Endodermal cell (in vitro differentiated cells): Measurements from ENCODE around the gene INO80E. TPM values are rescaled to one million over a fixed set of nuclear protein-coding genes. Genes with fewer than 3 reads are reported as not detected.

Experiments
- DNase-seq: peaks from one replicate; pipeline ENCODE4 v3.0.0-alpha.2; 2017
- H3K27ac ChIP-seq: 2 replicates; pipeline ENCODE4 v1.5.1; 2013; ENCODE audit warnings: mild to moderate bottlenecking, low read depth, low read length, moderate library complexity
- H3K27me3 ChIP-seq: 2 replicates; pipeline ENCODE4 v1.6.1; 2013; ENCODE audit warnings: mild to moderate bottlenecking, low read length, moderate library complexity; ENCODE audit not compliant: insufficient read depth, control insufficient read depth, poor library complexity, severe bottlenecking
- H3K36me3 ChIP-seq: 2 replicates; pipeline ENCODE4 v1.7.0; 2013; ENCODE audit warnings: mild to moderate bottlenecking, low read length, moderate library complexity; ENCODE audit not compliant: control insufficient read depth, insufficient read depth
- H3K4me1 ChIP-seq: one replicate; pipeline ENCODE4 v1.7.0; 2013; ENCODE audit warnings: low read length; ENCODE audit not compliant: control insufficient read depth, insufficient read depth
- H3K4me3 ChIP-seq: 2 replicates; pipeline ENCODE4 v1.5.1; 2013; ENCODE audit warnings: mild to moderate bottlenecking, low read length, moderate library complexity
- H3K9ac ChIP-seq: 2 replicates; pipeline ENCODE4 v1.6.1; 2013; ENCODE audit warnings: mild to moderate bottlenecking, low read length, moderate library complexity; ENCODE audit not compliant: poor library complexity, severe bottlenecking; ENCODE audit errors: extremely low read depth
- H3K9me3 ChIP-seq: 2 replicates; pipeline ENCODE4 v1.6.1; 2013; ENCODE audit warnings: mild to moderate bottlenecking, low read length, moderate library complexity; ENCODE audit not compliant: control insufficient read depth
- H3K27ac Mint-ChIP-seq: 2 replicates; pipeline ENCODE4 v1.8.0; 2020; ENCODE audit warnings: mixed read lengths
- H3K27me3 Mint-ChIP-seq: 2 replicates; pipeline ENCODE4 v1.8.0; 2021; ENCODE audit warnings: mild to moderate bottlenecking, mixed read lengths; ENCODE audit not compliant: insufficient read depth
- H3K36me3 Mint-ChIP-seq: 2 replicates; pipeline ENCODE4 v1.8.0; 2020; ENCODE audit warnings: low read depth, mixed read lengths
- H3K4me1 Mint-ChIP-seq: 2 replicates; pipeline ENCODE4 v1.8.0; 2020; ENCODE audit warnings: mixed read lengths
- H3K4me3 Mint-ChIP-seq: 2 replicates; pipeline ENCODE4 v1.8.0; 2020; ENCODE audit warnings: mild to moderate bottlenecking, moderate library complexity, mixed read lengths
- H3K9me3 Mint-ChIP-seq: 2 replicates; pipeline ENCODE4 v1.8.0; 2020; ENCODE audit warnings: mild to moderate bottlenecking, mixed read lengths
- WGBS, 2 experiments: methylation state at CpG; one replicate each; pipeline versions ENCODE4 v1.1.5 to v1.1.7; 2013; ENCODE audit warnings: missing lambda C conversion rate in 2 of 2, mixed read lengths in 1 of 2; ENCODE audit not compliant: insufficient coverage in 1 of 2, insufficient read length in 1 of 2; 5-methylcytosine and 5-hydroxymethylcytosine counted together
- total RNA-seq, 2 donors: library from RNA; stranded (reverse); fragmentation: NEBNext Ultra II Directional in 1 of 2; extraction: Animal tissue kit (Norgen Biotek cat#: 25700) in 1 of 2; gene quantifications; 2 replicates in 1 of 2; 3 replicates in 1 of 2; pipeline ENCODE4 v1.2.1, GENCODE V29; 2021
- TF ChIP-seq, protein P1 (sequence below): fragments of 200-600 bp; sonication (generic); conservative IDR thresholded peaks from 2 replicates; pipeline ENCODE4 v1.5.0; 2021; ENCODE audit warnings: antibody characterized with exemption, mild to moderate bottlenecking

The INO80E gene
- total RNA-seq, 2 donors from 2014 or later = 77.4 to 80.1 TPM

DNA sequence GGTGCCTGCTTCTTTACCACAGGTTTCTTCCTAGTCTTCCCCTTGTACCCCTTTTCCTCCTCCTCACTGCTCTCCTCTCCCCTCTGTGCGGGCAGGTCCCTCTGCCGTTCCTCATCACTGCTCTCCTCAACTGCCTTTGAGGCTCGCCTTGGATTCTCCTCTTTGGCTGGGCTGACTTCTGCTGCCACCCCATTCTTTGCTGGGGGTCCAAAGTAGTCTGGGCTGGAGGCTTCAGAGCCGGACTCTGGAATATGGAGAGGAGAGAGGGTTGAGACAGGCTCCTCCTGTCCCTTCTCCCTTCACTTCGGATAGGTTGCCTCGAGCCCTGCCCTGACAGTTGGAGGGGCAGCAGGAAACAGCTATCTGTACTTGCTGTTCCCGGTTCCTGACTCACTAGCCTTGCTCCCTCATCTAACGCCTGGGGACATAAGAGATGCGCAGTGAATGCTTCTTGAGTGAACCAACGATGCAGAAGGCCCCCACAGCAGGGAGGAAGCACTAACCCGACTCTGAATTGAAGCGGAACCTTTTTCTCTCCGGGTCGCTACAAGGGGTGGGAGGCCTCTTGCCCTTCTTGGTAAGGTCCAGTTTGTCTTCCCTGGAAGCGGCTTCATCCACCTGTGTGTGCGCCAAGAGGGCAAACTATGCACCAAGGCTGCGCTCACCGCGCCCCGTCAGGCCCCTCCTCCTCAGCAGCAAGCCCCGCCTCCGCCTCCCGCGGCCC lies 1.3 kb upstream of the INO80E start:
- TF ChIP-seq, protein P1, sequence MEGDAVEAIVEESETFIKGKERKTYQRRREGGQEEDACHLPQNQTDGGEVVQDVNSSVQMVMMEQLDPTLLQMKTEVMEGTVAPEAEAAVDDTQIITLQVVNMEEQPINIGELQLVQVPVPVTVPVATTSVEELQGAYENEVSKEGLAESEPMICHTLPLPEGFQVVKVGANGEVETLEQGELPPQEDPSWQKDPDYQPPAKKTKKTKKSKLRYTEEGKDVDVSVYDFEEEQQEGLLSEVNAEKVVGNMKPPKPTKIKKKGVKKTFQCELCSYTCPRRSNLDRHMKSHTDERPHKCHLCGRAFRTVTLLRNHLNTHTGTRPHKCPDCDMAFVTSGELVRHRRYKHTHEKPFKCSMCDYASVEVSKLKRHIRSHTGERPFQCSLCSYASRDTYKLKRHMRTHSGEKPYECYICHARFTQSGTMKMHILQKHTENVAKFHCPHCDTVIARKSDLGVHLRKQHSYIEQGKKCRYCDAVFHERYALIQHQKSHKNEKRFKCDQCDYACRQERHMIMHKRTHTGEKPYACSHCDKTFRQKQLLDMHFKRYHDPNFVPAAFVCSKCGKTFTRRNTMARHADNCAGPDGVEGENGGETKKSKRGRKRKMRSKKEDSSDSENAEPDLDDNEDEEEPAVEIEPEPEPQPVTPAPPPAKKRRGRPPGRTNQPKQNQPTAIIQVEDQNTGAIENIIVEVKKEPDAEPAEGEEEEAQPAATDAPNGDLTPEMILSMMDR = no peak
- H3K36me3 ChIP-seq = peaks cover 35% of the 10 kb centered on the region
- H3K27ac ChIP-seq = no peak overlapping the region
- H3K4me1 Mint-ChIP-seq = peaks cover 7% of the 10 kb centered on the region
- H3K27me3 ChIP-seq = no peaks in the 10 kb centered on the region
- H3K27ac Mint-ChIP-seq = peak overlapping the region; percentile 98
- H3K4me3 ChIP-seq = peak overlapping the region; percentile 98
- no peaks in the 10 kb centered on the region for H3K9me3 ChIP-seq
- peaks cover 40% of the 10 kb centered on the region for H3K36me3 Mint-ChIP-seq
- peak overlapping the region; percentile 93 for H3K9ac ChIP-seq
- H3K4me3 Mint-ChIP-seq = peak overlapping the region; percentile 97
- 32 to 45% methylated on average over 12 to 24 of the region's 24 CpGs for WGBS, 2 experiments
- no peaks in the 10 kb centered on the region for H3K4me1 ChIP-seq
- no peaks in the 10 kb centered on the region for H3K27me3 Mint-ChIP-seq
- DNase-seq = no peak
- no peaks in the 10 kb centered on the region for H3K9me3 Mint-ChIP-seq

DNA sequence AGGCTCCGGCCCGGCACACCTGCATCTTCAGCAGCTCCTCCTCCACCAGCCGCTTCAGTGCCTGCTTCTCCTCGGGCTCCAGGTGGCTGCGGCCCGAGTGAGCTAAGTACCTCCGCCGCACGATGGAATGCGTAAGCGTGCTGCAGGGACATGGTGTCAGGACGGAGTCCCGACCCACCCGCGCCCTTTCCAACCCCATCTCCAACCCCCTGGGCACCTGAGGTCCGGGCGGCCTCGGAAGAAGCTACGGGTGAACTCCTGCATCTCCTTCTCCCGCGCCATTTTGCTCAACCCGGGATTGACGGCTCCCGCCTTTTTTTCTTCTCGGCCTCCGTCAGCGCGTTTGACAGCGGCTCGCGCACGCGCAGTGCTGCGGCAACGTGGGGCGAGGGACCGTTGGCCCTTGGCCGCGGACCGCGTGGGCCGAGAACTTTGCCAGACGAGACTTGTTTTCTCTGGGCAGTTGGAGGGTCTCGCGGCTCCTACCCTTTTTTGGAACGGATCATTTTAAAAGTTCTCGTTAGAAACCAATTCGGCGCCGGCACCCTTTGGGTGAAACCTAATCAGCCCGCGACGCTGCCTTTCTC lies 624 bp upstream of the INO80E start, which contains the start of gene HIRIP3:
Gene HIRIP3 (minus strand): TSS at position 294 of the 587 bp plus-strand sequence. CDS start 12 bp downstream, at position 282.
- H3K27ac Mint-ChIP-seq = peak within 1 kb of the TSS; percentile 98
- peak; percentile 93 for DNase-seq
- H3K36me3 Mint-ChIP-seq = peaks cover 35% of the 10 kb centered on the region
- no peaks in the 10 kb centered on the region for H3K9me3 Mint-ChIP-seq
- peaks cover 29% of the 10 kb centered on the region for H3K36me3 ChIP-seq
- H3K4me1 ChIP-seq = no peaks in the 10 kb centered on the region
- peak within 1 kb of the TSS; percentile 93 for H3K9ac ChIP-seq
- 0 to 1% methylated on average over 27 to 53 of the region's 53 CpGs for WGBS, 2 experiments
- H3K9me3 ChIP-seq = no peaks in the 10 kb centered on the region
- peaks cover 7% of the 10 kb centered on the region for H3K4me1 Mint-ChIP-seq
- peak within 1 kb of the TSS; percentile 98 for H3K4me3 ChIP-seq
- TF ChIP-seq, protein P1 = no peak
- H3K27me3 Mint-ChIP-seq = no peaks in the 10 kb centered on the region
- peak within 1 kb of the TSS; percentile 97 for H3K4me3 Mint-ChIP-seq
- peak within 1 kb of the TSS; percentile 78 for H3K27ac ChIP-seq
- H3K27me3 ChIP-seq = no peaks in the 10 kb centered on the region

DNA sequence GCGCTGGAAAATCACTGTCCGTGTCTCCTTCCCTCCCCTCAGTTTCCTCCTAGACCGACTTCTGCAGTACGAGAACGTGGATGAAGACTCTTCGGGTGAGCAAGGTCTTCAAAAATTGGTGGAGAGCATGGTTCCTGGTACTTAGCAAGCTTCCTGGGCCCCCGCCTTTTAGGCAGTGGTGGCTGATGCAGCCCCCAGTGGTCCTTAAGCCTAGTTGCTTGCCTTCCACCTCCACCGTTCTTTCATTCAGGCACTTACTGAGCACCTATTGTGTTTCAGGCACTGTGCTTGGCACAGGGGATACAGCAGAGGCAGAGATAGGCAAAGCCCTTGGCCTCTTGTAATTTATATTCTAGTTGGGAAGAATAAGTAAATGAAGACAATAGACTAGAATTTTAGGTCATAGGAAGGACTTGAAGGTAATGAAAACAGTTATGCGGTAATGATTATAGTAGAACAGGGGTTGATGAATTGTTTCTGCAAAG lies 767 bp downstream of the INO80E start:
- Mint-ChIP-seq H3K27me3 (no peaks in the 10 kb centered on the region), H3K4me1 (peaks cover 7% of the 10 kb centered on the region), H3K27ac (peak overlapping the region; percentile 98), H3K36me3 (peaks cover 33% of the 10 kb centered on the region), H3K4me3 (peak overlapping the region; percentile 97), H3K9me3 (no peaks in the 10 kb centered on the region)
- 47 to 70% methylated on average over 2 to 9 of the region's 9 CpGs for WGBS, 2 experiments
- no peaks in the 10 kb centered on the region for H3K9me3 ChIP-seq
- H3K27ac ChIP-seq = no peak overlapping the region
- no peak for DNase-seq
- peaks cover 30% of the 10 kb centered on the region for H3K36me3 ChIP-seq
- no peaks in the 10 kb centered on the region for H3K27me3 ChIP-seq
- peak overlapping the region; percentile 98 for H3K4me3 ChIP-seq
- TF ChIP-seq, protein P1 = no peak
- no peaks in the 10 kb centered on the region for H3K4me1 ChIP-seq
- peak overlapping the region; percentile 93 for H3K9ac ChIP-seq
